OCI-LY3 (cell line): ENCODE results near the gene IGFBP1.

Experiments used
- H2AFZ ChIP-seq: fragments of 200-600, 300-600 bp; shearing (Covaris generic); 2 replicates; pipeline ENCODE4 v1.6.0; 2014; ENCODE audit warnings: antibody characterized with exemption, low read depth, low read length
- H3K27ac ChIP-seq: fragments of 200-600, 300-600 bp; sonication (generic); 2 replicates; pipeline ENCODE4 v1.5.1; 2014; ENCODE audit warnings: mild to moderate bottlenecking, low read length, moderate library complexity, mixed read lengths
- H3K27me3 ChIP-seq: fragments of 200-600, 300-600 bp; sonication (generic); 2 replicates; pipeline ENCODE4 v1.6.1; 2014; ENCODE audit warnings: low read depth, low read length, mixed read lengths
- H3K36me3 ChIP-seq: fragments of 200-600, 300-600 bp; sonication (generic); replicated peaks from 2 replicates; pipeline ENCODE3; 2014; ENCODE audit warnings: low read depth, low read length, mixed read lengths
- H3K4me1 ChIP-seq: fragments of 300-600, 200-600 bp; sonication (generic); 2 replicates; pipeline ENCODE4 v1.6.1; 2014; ENCODE audit warnings: low read length, mixed read lengths
- H3K4me2 ChIP-seq: fragments of 200-600, 300-600 bp; sonication (generic); 2 replicates; pipeline ENCODE4 v1.6.1; 2014; ENCODE audit warnings: low read length, mixed read lengths
- H3K4me3 ChIP-seq: fragments of 300-600, 200-600 bp; sonication (generic); 2 replicates; pipeline ENCODE4 v1.5.1; 2014; ENCODE audit warnings: antibody characterized with exemption, mild to moderate bottlenecking, low read length, moderate library complexity
- H3K79me2 ChIP-seq: fragments of 300-600, 200-600 bp; shearing (Covaris generic); 2 replicates; pipeline ENCODE4 v1.6.1; 2014; ENCODE audit warnings: mild to moderate bottlenecking, low read length, mixed read lengths
- H3K9ac ChIP-seq: fragments of 300-600, 200-600 bp; shearing (Covaris generic); 2 replicates; pipeline ENCODE4 v1.6.0; 2014; ENCODE audit warnings: mild to moderate bottlenecking, low read length, moderate library complexity
- H3K9me3 ChIP-seq: fragments of 200-600, 300-600 bp; shearing (Covaris generic); 2 replicates; pipeline ENCODE4 v1.6.1; 2014; ENCODE audit warnings: low read length, mixed read lengths; ENCODE audit not compliant: insufficient read depth
- H4K20me1 ChIP-seq: fragments of 200-600, 300-600 bp; sonication (generic); 2 replicates; pipeline ENCODE4 v1.6.1; 2016; ENCODE audit warnings: low read length, mixed read lengths; ENCODE audit not compliant: insufficient read depth
- EZH2phosphoT487 ChIP-seq: fragments of 200-600 bp; shearing (Covaris generic); IDR thresholded peaks from 2 replicates; pipeline ENCODE4 v1.6.1; 2018; ENCODE audit warnings: antibody characterized with exemption, mixed run types, low read depth
- TF ChIP-seq, protein P1 (sequence below): fragments of 200-600, 300-600 bp; sonication (generic); IDR thresholded peaks from 2 replicates; pipeline ENCODE4 v1.5.1; 2014; ENCODE audit warnings: antibody characterized with exemption, low read length, low read depth

Gene IGFBP1

DNA sequence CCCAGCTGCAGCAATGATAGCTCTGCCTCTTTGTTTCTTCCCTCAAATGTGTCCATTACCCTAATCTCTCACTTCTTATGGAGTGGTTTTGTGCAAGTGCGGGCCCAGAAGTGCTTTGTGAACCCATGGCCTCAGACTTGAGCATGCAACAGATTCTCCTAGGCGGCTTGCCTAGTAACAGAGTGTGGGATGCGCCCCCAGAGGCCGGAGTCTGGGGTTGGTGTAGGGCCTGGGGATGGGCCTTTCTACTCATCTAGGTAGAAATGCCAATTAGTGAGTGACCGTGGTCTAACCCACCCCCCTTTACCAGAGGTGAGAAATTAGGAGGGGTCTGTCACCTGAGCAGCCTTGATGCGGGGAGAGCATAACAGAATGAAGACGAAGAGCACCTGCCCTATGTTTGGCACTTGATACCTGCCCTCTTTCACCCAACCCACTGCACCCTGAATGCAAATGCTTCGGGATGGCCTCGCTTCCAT, 7.0 kb upstream of the IGFBP1 start:
- Histone ChIP-seq H3K9me3 (no peaks in the 10 kb centered on the region), H2AFZ (no peak overlapping the region), H3K4me2 (no peak overlapping the region), H4K20me1 (no peaks in the 10 kb centered on the region), H3K4me1 (0 out of 2 replicates have a peak, but pooled peaks cover 3% of the 10 kb centered on the region), H3K9ac (no peak overlapping the region), H3K27ac (no peak overlapping the region), H3K4me3 (no peak overlapping the region), H3K36me3 (no peaks in the 10 kb centered on the region), H3K79me2 (no peaks in the 10 kb centered on the region), H3K27me3 (no peaks in the 10 kb centered on the region)
- TF ChIP-seq, protein P1, sequence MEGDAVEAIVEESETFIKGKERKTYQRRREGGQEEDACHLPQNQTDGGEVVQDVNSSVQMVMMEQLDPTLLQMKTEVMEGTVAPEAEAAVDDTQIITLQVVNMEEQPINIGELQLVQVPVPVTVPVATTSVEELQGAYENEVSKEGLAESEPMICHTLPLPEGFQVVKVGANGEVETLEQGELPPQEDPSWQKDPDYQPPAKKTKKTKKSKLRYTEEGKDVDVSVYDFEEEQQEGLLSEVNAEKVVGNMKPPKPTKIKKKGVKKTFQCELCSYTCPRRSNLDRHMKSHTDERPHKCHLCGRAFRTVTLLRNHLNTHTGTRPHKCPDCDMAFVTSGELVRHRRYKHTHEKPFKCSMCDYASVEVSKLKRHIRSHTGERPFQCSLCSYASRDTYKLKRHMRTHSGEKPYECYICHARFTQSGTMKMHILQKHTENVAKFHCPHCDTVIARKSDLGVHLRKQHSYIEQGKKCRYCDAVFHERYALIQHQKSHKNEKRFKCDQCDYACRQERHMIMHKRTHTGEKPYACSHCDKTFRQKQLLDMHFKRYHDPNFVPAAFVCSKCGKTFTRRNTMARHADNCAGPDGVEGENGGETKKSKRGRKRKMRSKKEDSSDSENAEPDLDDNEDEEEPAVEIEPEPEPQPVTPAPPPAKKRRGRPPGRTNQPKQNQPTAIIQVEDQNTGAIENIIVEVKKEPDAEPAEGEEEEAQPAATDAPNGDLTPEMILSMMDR: no peak
- no peak for TF ChIP-seq EZH2phosphoT487

DNA sequence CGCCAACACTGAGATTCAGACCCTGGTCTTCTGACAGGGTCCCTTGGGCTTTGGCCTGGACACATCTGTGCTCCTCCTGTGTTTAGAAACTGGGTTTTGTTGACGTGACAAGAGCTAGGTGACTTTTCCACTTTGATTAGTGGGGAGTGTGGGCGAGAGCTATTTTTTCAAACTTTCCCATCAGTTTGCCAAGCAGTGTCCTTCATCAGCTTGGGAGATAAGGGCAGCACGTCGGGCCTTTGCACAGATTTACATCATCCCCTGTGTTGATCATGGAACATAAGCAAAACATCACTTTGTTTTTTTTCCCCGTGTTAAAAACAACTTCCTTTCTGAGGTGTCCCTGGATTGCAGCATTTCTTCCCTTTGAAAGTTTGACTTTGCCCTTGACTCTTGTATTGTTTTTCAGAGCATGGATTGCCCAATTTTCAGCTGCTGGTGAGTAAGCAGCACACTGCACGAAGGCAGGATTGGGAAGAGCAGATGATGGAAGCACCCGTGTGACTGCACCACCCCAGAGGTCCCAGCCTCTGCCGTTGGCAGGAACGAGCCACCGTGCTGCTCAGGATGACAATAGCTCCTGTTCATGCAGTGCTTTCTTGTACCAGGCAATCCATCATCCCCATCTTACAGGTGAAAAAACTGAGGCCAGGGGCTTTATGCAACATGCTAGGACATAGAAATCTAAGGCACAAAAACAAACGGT, 6.4 kb upstream of the IGFBP1 start:
- H3K4me2 ChIP-seq: no peak overlapping the region
- H3K79me2 ChIP-seq: no peaks in the 10 kb centered on the region
- TF ChIP-seq, protein P1: no peak
- no peak for TF ChIP-seq EZH2phosphoT487
- no peaks in the 10 kb centered on the region for H3K9me3 ChIP-seq
- 0 out of 2 replicates have a peak, but pooled peaks cover 3% of the 10 kb centered on the region for H3K4me1 ChIP-seq
- no peak overlapping the region for H3K27ac ChIP-seq
- no peak overlapping the region for H3K4me3 ChIP-seq
- H4K20me1 ChIP-seq: no peaks in the 10 kb centered on the region
- H2AFZ ChIP-seq: no peak overlapping the region
- H3K36me3 ChIP-seq: no peaks in the 10 kb centered on the region
- H3K9ac ChIP-seq: no peak overlapping the region
- H3K27me3 ChIP-seq: no peaks in the 10 kb centered on the region

DNA sequence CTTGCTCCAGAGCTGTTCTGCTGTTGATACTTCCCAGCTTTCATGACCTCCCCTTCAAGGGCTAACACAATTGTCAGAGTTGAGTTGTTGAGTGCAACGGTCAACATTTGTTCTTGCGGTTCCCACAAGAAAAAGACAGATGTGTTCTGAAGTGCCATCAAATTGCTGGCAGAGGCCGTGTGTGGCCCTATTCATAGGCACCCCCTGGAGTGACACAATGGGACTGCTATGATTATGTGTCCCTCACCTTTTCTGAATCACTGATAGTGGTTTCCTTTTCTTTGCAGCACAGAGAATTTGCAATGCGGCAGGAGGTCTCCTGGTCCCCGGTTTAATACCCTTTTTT, 5.8 kb upstream of the IGFBP1 start:
- Histone ChIP-seq H3K4me2 (no peak overlapping the region), H2AFZ (no peak overlapping the region), H3K4me1 (no peaks in the 10 kb centered on the region), H4K20me1 (no peaks in the 10 kb centered on the region), H3K36me3 (no peaks in the 10 kb centered on the region), H3K27ac (no peak overlapping the region), H3K9me3 (no peaks in the 10 kb centered on the region), H3K9ac (no peak overlapping the region), H3K27me3 (no peaks in the 10 kb centered on the region), H3K4me3 (no peak overlapping the region), H3K79me2 (no peaks in the 10 kb centered on the region)
- TF ChIP-seq EZH2phosphoT487: no peak
- TF ChIP-seq, protein P1: no peak

DNA sequence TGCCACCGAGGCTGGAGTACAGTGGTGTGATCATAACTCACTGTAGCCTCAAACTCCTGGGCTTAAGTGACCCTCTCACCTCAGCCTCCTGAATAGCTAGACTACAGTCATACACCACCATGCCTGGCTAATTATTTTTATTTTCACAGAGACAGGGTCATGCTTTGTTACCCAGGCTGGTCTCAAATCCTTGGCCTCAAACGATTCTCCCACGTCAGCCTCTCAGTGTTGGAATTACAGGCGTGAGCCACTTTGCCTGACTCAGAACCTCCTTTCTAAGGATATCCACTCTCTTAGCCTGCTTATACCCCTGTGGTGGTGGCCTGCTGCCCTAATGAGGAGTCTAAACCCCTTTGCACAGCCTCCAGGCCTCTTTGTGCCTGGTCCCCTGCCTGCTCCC, 4.2 kb upstream of the IGFBP1 start:
- H3K27ac ChIP-seq: no peak overlapping the region
- H3K79me2 ChIP-seq: no peaks in the 10 kb centered on the region
- H3K9me3 ChIP-seq: no peaks in the 10 kb centered on the region
- H4K20me1 ChIP-seq: no peaks in the 10 kb centered on the region
- TF ChIP-seq, protein P1: no peak
- no peak for TF ChIP-seq EZH2phosphoT487
- no peak overlapping the region for H2AFZ ChIP-seq
- H3K36me3 ChIP-seq: no peaks in the 10 kb centered on the region
- H3K4me2 ChIP-seq: no peak overlapping the region
- no peaks in the 10 kb centered on the region for H3K27me3 ChIP-seq
- H3K9ac ChIP-seq: no peak overlapping the region
- no peaks in the 10 kb centered on the region for H3K4me1 ChIP-seq
- H3K4me3 ChIP-seq: no peak overlapping the region
